IgD-negative memory B cell (primary cell): ENCODE data around the gene PTPN7. TPM values are rescaled to one million over a fixed set of nuclear protein-coding genes. Genes with fewer than 3 reads are reported as not detected.

Experiments used
- H3K27ac Mint-ChIP-seq, 3 donors: one replicate each; pipeline ENCODE4 v1.8.0; 2020 to 2022; ENCODE audit warnings: mild to moderate bottlenecking in 3 of 3, mixed read lengths in 3 of 3, moderate library complexity in 1 of 3
- H3K27me3 Mint-ChIP-seq: one replicate; pipeline ENCODE4 v1.8.0; 2021; ENCODE audit warnings: mixed read lengths
- H3K36me3 Mint-ChIP-seq: one replicate; pipeline ENCODE4 v1.8.0; 2020; ENCODE audit warnings: mild to moderate bottlenecking, mixed read lengths
- H3K4me1 Mint-ChIP-seq, 3 donors: one replicate each; pipeline ENCODE4 v1.8.0; 2020 to 2022; ENCODE audit warnings: mixed read lengths in 3 of 3, mild to moderate bottlenecking in 1 of 3
- H3K4me3 Mint-ChIP-seq, 4 donors: one replicate each; pipeline ENCODE4 v1.8.0; 2020 to 2022; ENCODE audit warnings: mild to moderate bottlenecking in 4 of 4, mixed read lengths in 4 of 4, moderate library complexity in 3 of 4
- H3K9me3 Mint-ChIP-seq, 3 donors: one replicate each; pipeline ENCODE4 v1.8.0; 2020 to 2021; ENCODE audit warnings: mixed read lengths in 3 of 3, mild to moderate bottlenecking in 1 of 3
- polyA plus RNA-seq: library from polyadenylated mRNA; unstranded; fragments of 300-500 nt; fragmentation: Illumina TruSeq; gene quantifications from one replicate; pipeline ENCODE4 v1.2.3, GENCODE V29; 2021

The PTPN7 gene
- 18.7 TPM for polyA plus RNA-seq

DNA sequence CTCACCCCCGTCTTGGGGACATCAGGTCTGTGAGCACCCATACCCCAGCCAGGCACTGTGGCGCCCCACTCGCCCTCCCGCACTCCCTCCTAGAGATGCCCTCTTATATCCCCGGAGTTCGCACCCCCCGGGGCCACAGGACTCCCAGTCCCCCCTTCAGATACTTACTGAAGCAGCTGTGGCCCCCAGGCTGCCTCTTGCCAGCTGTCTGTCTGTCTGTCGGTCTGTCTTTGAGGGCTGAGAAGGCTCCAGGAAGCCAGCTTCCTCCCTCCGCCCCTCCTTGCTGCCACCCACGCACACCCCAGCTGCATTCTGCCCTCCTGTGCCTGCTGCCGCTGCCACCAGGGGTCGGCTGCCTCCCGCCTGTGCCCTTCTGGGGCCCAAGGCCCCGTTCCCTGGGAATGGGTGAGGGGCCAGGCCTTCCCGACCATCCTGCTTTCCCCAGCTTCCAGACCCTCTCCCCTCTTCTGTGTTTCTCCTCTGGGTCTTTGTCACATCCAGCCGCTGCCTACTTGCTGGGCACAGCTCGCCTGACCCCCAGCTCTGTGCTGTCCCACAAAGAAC lies at the start of gene PTPN7:
Gene PTPN7, minus strand, starts transcription at position 226 of the 564 bp plus-strand sequence. CDS start 1,200 bp downstream, outside the sequence.
- H3K36me3 Mint-ChIP-seq = no peaks in the 10 kb centered on the region
- peaks cover 1% of the 10 kb centered on the region for H3K27me3 Mint-ChIP-seq
- peaks cover 49 to 68% (median 54%) of the 10 kb centered on the region in 3 donors for H3K4me1 Mint-ChIP-seq
- peak within 1 kb of the TSS; percentile 87 to 96 (median 94) for H3K4me3 Mint-ChIP-seq
- no peaks in the 10 kb centered on the region for H3K9me3 Mint-ChIP-seq
- H3K27ac Mint-ChIP-seq = peak within 1 kb of the TSS; percentile 92 to 99 (median 96)

DNA sequence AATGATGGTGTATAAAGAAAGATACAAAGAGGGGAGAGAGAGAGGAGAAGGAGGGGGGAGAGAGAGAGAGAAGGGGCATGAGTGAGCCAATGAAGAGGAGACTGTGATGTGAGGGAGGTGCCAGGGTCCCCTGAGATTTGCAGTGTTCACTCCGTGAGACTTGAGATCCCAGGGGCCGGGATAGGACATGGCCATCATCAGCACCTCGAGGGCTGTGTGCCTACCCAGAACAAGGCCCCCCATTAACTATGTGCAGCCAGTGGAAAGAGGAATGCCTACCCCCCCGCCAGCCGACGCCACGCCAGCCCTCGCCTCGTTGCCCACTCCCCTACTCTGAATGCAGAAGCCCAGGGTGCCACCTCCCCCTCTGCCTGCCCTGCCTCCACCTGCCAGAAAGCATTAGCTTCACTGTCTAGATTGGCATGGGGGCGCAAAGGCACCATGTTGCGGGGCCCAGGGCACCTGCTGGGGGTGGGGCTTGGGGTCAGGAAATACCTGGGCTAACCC lies 48.0 kb upstream of the PTPN7 start:
- no peaks in the 10 kb centered on the region for H3K4me1 Mint-ChIP-seq
- no peak overlapping the region for H3K27ac Mint-ChIP-seq
- H3K4me3 Mint-ChIP-seq = no peak overlapping the region
- H3K9me3 Mint-ChIP-seq = peaks cover 0 to 1% (median 0%) of the 10 kb centered on the region in 3 donors
- H3K36me3 Mint-ChIP-seq = no peaks in the 10 kb centered on the region
- peaks cover 19% of the 10 kb centered on the region for H3K27me3 Mint-ChIP-seq

DNA sequence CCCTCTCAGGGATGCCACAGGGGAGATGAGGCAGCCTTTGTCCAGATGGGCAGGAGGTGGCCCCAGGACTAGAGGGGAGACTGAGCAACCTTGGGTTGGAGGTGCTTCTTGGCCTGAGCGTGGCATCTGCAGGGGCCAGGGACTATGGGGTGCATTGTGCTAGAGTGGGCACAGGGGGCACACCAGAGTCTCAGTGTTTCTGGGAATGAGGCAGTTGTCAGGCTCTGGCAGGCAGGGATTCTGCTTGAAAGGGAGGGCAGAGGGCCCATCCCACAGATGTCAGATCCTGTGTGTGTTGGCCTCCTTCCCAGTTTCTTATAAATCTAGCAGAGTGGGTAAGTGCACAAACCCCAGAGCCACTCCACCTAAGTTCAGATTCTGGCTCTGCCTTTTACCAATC lies 46.9 kb upstream of the PTPN7 start:
- Mint-ChIP-seq H3K9me3 (no peaks in the 10 kb centered on the region), H3K36me3 (no peaks in the 10 kb centered on the region), H3K27ac (no peak overlapping the region), H3K27me3 (peaks cover 13% of the 10 kb centered on the region), H3K4me3 (no peak overlapping the region), H3K4me1 (peaks cover 0 to 4% (median 0%) of the 10 kb centered on the region in 3 donors)

DNA sequence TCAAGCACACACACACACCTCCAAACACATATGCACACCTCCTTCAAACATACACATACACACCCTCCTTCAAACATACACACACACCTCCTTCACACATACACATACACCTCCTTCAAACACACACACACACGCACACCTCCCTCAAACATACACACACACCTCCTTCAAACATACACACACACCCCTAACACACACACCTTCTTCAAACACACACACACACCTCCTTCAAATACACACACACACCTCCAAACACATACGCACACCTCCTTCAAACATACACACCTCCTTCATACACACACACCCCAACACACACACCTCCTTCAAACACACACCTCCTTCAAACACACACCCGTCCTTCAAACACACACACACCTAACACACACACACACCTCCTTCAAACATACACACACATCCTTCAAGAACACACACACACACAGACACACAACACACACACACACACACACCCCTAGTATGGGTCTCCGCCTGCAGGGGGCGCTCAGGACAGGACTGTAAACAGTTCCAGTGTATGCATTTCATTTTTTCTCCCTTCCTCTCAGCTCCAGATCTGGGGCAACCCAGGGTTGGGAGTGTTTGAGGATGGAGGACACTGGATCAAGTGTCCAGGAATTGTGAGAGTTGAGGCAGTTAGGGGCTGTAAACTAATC lies 45.3 kb upstream of the PTPN7 start:
- Mint-ChIP-seq H3K27ac (no peak overlapping the region), H3K9me3 (no peaks in the 10 kb centered on the region), H3K36me3 (no peaks in the 10 kb centered on the region)

DNA sequence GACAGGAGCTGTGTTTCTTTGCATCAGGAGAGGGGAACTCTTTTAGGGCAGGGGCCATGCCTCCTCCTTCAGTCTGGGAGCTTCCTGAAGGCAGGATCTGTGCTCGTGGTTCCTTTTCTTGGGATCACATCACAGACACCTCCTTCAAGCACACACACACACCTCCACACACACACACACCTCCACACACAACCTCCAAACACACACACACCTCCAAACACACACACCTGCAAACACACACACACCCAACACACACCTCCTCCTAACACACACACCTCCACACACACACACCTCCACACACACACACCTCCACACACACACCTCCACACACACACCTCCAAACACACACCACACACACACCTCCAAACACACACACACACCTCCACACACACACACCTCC lies 43.7 kb upstream of the PTPN7 start:
- Mint-ChIP-seq H3K4me1 (peaks cover 0 to 4% (median 0%) of the 10 kb centered on the region in 3 donors), H3K27ac (no peak overlapping the region), H3K27me3 (peaks cover 5% of the 10 kb centered on the region), H3K36me3 (no peaks in the 10 kb centered on the region), H3K9me3 (no peaks in the 10 kb centered on the region), H3K4me3 (no peak overlapping the region)

More for the DNA sequence above, 45.3 kb upstream of the PTPN7 start:
- Mint-ChIP-seq H3K27me3 (peaks cover 7% of the 10 kb centered on the region), H3K4me1 (peaks cover 0 to 4% (median 0%) of the 10 kb centered on the region in 3 donors), H3K4me3 (no peak overlapping the region)

DNA sequence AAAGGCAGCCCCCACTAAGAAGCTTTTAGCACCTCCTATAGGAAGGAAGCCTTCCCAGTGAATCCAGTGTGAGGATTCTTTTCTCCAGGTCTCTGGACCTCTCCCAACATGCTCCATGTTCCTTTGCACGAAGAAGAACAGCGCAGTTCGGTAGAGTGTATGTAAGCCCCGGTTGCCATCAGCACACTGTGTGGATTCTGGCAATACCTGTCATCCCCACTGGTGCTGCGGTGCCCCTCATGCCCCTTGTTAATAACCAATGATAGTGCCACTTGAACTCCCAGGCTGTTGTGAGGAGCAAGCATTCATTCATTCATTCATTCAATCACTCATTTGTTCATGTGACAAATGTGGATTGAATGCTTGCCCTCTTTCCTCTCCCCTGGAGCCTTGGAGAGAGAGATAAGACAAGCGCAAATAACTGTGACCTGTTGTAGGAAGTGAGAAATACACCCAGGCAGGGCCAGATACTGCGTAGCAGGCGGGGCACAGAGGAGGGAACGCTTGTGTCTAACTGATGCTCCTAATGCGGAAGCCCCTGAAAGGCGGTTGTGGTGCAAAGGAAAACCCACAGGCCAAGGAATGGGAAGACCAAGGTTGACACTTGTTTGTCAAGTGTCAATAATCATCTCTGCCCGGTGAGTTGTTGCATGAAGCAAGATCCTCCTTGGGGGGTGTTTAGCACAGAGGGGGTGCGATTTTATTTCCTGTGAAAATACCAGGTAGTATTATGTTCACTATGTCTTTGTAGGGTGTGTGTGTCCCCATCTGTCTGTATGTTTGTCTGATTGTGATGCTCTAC lies 43.0 kb upstream of the PTPN7 start:
- H3K4me1 Mint-ChIP-seq = peaks cover 0 to 4% (median 0%) of the 10 kb centered on the region in 3 donors
- no peaks in the 10 kb centered on the region for H3K36me3 Mint-ChIP-seq
- H3K27ac Mint-ChIP-seq = peak overlapping the region in 1 of 3 donors; percentile 53
- H3K9me3 Mint-ChIP-seq = no peaks in the 10 kb centered on the region
- peaks cover 6% of the 10 kb centered on the region for H3K27me3 Mint-ChIP-seq
- H3K4me3 Mint-ChIP-seq = no peak overlapping the region

DNA sequence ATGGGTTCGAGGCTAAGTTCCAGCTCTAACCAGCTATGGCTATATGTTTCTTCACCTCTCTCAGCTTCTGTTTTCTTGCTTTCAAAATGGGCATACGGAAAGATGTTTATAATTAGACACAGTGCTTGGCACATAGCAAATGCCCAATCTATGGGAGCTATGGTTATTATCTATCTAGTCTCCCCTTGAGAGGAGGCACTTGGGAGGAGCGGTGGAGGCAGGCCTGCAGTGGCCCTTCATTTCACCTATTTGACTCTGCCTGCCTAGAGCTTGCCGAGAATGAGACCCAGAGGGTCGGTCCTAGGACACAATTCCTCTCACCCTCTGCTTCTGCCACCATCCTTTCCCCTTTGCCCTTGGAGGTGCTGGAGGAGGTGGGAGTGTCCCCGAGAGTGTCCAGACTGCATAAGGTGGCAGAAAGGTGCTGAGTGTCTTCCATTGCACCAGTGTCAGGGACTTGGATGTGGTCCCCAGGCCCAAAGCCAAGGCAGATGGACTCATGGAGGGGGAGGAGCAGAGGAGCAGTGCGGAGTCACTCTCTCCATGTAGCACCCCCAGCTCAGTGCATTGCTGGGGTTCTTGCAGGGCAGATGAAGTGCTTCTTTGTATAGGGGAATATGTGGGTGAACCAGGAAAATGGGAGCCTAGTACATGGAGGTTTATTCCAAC lies 42.2 kb upstream of the PTPN7 start:
- H3K4me3 Mint-ChIP-seq = no peak overlapping the region
- H3K27me3 Mint-ChIP-seq = peaks cover 11% of the 10 kb centered on the region
- H3K4me1 Mint-ChIP-seq = peaks cover 0 to 4% (median 2%) of the 10 kb centered on the region in 3 donors
- H3K36me3 Mint-ChIP-seq = no peaks in the 10 kb centered on the region
- H3K27ac Mint-ChIP-seq = no peak overlapping the region
- H3K9me3 Mint-ChIP-seq = no peaks in the 10 kb centered on the region

DNA sequence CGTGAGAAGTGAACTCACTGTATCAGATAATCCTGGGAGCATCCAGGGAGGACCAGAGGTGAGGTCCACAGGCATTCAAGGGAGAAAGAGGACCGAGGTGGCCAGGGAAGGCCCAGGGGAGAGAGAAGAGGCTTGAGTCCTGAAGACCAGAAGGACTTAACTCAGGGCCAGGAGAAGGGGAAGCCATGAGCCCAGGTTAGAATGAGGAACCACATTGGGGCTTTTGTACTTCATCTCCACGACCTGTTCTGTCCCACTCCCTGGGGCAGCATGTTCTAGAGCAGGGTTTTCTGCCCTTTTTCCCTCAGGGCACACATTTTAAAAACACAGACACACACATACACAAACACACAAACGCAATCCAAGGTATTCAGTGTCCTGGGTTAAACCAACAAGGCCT lies 41.6 kb upstream of the PTPN7 start:
- Mint-ChIP-seq H3K36me3 (no peaks in the 10 kb centered on the region), H3K27me3 (peaks cover 11% of the 10 kb centered on the region), H3K4me3 (no peak overlapping the region), H3K27ac (no peak overlapping the region), H3K4me1 (peaks cover 0 to 4% (median 2%) of the 10 kb centered on the region in 3 donors), H3K9me3 (no peaks in the 10 kb centered on the region)

DNA sequence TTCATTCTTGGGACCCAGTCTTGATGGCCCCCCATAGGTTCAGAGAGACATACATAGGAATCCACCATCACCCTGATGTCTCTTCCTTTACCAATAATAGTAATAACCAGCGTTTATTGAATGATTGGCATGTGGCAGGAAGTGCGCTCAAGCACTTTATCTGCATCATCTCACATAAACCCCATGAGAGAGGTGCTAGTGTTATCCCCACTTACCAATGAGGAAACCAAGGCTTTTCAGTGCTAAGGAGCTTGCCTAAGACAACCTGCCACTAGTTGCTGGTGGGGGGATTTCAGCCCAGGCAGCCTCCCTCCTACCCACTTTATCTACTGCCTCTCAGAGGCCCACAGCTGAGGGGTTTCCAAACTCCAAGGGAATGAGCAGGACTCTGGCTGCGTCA lies 40.9 kb upstream of the PTPN7 start:
- H3K36me3 Mint-ChIP-seq = no peaks in the 10 kb centered on the region
- peaks cover 0 to 4% (median 2%) of the 10 kb centered on the region in 3 donors for H3K4me1 Mint-ChIP-seq
- H3K27ac Mint-ChIP-seq = no peak overlapping the region
- no peaks in the 10 kb centered on the region for H3K9me3 Mint-ChIP-seq
- peaks cover 15% of the 10 kb centered on the region for H3K27me3 Mint-ChIP-seq
- H3K4me3 Mint-ChIP-seq = no peak overlapping the region

DNA sequence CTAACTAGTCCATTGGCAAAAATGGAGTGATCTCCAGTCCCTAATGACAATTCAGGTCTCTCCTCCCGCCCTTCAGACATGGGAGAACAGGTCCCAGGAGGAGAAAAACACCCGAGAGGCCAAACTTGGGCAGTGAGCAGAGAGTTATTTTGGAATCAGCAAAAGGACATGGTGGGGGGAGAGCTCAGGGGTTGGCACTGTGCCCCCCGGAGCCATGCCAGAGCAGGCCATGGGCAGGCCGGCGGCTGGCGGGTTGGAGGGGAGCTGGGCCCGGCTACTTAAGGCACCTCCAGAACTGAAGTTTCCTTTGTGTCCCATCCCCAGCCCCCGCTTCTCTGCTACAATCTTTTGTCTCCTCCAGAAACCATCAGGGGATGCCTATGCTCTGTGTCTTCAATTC lies 40.3 kb upstream of the PTPN7 start:
- peaks cover 0 to 4% (median 2%) of the 10 kb centered on the region in 3 donors for H3K4me1 Mint-ChIP-seq
- no peaks in the 10 kb centered on the region for H3K36me3 Mint-ChIP-seq
- H3K4me3 Mint-ChIP-seq = no peak overlapping the region
- H3K27ac Mint-ChIP-seq = no peak overlapping the region
- peaks cover 18% of the 10 kb centered on the region for H3K27me3 Mint-ChIP-seq
- H3K9me3 Mint-ChIP-seq = no peaks in the 10 kb centered on the region

DNA sequence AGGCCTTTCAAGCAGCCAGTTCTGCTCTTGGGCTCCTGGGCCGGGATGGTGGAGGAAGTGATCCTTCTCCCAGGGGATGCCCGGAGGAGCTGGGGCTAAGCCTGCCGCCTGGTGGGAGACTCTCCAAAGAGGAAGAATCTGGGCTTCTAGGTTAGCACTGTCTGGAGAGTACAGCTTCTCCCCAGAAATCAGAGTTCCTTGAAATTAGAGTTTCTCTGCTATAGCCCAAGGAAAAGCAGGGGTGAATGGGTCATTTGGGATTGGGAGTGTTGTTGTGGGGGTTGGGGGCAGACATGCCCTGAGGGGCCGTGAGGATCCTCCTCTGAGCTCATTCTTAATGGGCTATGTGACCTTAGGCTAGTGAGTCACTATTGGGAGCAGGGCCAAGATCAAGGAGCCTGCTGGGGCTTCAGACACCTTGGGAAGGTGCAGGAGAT lies 39.7 kb upstream of the PTPN7 start:
- H3K36me3 Mint-ChIP-seq = no peaks in the 10 kb centered on the region
- peaks cover 0 to 4% (median 2%) of the 10 kb centered on the region in 3 donors for H3K4me1 Mint-ChIP-seq
- no peak overlapping the region for H3K27ac Mint-ChIP-seq
- no peaks in the 10 kb centered on the region for H3K9me3 Mint-ChIP-seq
- no peak overlapping the region for H3K4me3 Mint-ChIP-seq
- peaks cover 24% of the 10 kb centered on the region for H3K27me3 Mint-ChIP-seq

DNA sequence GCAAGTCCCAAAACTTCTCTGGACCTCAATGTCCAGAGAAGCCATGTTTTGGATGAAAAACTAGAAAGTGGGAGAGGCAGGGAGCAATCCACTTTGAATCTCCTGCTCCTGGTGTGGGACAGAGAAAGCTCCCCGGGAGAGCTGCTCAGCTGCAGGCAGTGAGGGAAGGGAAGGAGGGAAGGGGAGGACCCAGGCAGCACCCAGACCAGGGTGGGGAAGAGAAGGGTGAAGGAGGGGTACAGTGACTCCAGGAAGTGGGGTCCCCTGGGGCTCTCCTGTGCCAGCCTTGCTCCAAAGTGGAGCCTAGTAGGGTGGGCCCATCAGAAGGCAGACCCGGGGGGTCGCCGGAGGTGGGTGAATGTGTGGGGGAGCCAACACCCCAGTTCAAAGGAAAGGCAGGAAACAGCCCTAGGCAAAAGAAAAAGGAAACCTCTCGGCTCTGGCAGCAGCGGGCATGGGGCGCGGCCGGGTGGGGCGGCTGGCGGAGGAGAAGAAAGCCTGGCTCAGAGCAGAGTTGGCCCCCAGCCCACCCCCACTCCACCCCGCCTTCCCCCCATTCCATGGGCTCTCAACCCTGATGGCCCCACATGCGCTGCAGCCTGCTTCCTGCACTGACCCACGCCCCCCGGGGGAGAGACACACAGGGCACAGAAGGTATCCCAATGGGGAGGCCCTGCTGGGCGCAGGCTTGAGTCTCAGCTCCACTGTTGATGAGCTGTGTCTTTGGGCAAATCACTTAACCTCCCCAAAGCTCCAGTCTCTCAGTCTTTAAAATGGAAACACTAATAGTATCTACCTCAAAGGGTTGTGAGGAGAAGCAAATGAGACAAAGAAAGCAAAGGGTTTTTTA lies 38.9 kb upstream of the PTPN7 start:
- Mint-ChIP-seq H3K4me3 (no peak overlapping the region), H3K4me1 (peaks cover 2 to 4% (median 4%) of the 10 kb centered on the region in 3 donors), H3K27ac (no peak overlapping the region), H3K27me3 (peaks cover 29% of the 10 kb centered on the region), H3K36me3 (no peaks in the 10 kb centered on the region), H3K9me3 (no peaks in the 10 kb centered on the region)

DNA sequence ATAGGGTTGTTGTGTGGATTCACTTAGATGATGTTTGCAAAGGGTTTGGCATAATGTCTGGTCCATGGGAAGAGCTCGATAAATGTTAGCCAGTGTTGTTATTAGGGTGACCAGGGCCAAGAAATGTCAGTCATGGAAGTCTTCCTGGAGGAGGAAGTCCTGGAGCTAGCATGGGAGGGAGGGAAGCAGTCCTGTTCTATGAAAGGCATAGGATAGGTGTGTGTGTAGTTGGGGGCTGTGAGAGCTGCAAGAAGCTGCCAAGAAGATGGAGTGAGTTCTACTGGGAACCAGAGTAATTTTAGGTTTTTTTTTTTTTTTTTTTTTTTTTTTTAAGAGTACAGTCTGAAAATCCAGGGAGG lies 37.9 kb upstream of the PTPN7 start:
- Mint-ChIP-seq H3K27me3 (peaks cover 32% of the 10 kb centered on the region), H3K27ac (no peak overlapping the region), H3K4me3 (no peak overlapping the region)

More for the DNA sequence above, 37.9 kb upstream of the PTPN7 start:
- H3K9me3 Mint-ChIP-seq = no peaks in the 10 kb centered on the region
- H3K4me1 Mint-ChIP-seq = peaks cover 4 to 6% (median 4%) of the 10 kb centered on the region in 3 donors
- H3K36me3 Mint-ChIP-seq = no peaks in the 10 kb centered on the region
